GM19240 (cell line): ENCODE measurements around the gene ANAPC5.
A peak's percentile ranks its signal among the peaks of the same experiment; 100 is the strongest.
"Not testable (repeated sequence)": the region's sequence is repeated elsewhere in the genome, so short reads cannot be mapped to it uniquely, and the experiment has no call there.

Experiments
- DNase-seq: peaks from one replicate; pipeline ENCODE4 v3.0.0; 2011; ENCODE audit warnings: low spot score; ENCODE audit not compliant: insufficient read length

The ANAPC5 gene, protein sequence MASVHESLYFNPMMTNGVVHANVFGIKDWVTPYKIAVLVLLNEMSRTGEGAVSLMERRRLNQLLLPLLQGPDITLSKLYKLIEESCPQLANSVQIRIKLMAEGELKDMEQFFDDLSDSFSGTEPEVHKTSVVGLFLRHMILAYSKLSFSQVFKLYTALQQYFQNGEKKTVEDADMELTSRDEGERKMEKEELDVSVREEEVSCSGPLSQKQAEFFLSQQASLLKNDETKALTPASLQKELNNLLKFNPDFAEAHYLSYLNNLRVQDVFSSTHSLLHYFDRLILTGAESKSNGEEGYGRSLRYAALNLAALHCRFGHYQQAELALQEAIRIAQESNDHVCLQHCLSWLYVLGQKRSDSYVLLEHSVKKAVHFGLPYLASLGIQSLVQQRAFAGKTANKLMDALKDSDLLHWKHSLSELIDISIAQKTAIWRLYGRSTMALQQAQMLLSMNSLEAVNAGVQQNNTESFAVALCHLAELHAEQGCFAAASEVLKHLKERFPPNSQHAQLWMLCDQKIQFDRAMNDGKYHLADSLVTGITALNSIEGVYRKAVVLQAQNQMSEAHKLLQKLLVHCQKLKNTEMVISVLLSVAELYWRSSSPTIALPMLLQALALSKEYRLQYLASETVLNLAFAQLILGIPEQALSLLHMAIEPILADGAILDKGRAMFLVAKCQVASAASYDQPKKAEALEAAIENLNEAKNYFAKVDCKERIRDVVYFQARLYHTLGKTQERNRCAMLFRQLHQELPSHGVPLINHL

DNA sequence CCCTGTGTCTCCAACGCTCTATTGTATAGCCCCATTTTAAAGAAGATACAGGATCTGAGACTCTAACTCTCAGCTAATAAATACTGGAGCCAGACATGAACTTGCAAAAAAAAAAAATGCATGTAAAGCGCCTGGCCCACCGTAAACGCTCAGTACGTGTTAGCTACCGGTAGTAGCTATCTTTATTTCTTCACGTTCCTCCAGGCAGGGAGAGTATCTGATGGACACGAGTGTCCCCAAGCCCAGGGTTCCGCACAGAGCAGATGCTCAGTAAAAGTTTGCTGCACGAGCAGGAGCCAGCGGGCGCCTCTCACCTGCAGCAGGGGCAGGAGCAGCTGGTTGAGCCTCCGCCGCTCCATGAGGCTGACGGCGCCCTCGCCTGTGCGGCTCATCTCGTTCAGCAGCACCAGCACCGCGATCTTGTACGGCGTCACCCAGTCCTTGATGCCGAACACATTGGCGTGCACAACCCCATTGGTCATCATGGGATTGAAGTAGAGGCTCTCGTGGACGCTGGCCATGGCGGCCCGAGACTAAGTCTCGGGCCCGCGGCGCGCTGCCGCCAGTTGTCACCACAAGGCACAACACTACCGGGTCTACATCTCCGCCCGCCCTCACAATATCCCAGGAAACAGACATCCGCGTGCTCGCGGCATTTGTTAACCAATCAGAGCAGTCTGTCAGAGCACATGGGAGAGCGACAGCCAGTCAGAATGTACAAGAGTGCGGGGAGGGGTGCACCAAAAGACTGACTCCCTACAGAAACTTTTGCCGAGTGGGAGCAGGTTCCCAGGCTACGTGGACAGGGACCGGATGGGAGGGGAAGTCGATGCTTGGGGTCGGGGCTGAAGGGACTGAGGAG is at the start of gene ANAPC5:
TSS of gene ANAPC5 (minus strand) at position 592 of the 862 bp plus-strand sequence. CDS start at position 521, 71 bp downstream.
- peak; percentile 75 for DNase-seq

DNA sequence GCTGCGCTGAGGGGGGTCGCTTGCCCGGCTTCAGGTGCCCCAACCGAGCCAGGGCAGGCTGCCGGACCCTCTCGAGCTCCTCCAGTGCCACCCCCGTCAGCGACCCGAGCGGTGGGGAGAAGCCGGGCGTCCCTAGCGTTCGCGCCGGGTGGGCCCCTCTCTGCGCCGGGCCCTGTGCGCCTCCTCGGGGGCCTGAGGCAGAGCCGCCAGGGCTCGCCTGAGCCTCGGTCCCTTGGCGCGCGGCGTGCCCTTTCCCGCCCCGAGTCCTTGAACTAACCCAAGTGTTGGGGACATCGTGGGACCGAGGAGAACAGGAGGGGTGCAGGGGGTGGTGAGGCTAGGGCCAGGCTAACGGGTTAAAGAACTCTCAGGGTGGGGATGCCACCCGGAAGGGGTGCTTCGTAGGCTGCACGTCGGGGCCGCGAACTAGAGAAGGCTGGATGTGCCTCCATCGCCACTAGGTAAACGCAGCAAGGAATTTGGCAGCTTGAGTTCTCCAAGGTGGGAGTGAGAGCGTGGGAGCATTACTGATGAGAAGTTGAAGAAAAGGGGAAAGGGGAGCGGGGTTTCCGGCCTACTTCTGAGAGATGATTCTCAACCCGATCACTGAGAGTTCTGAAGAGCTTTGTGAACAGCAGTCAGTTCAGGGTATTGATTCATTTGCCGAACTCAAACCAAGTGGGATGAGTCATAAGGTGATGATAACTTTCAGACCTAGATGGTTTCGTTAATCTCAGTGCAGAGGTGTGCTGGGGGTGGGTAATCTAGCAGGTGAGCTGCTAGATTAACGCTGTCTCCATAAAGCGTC is 48.3 kb upstream of the ANAPC5 start:
- DNase-seq: peak; percentile 32

DNA sequence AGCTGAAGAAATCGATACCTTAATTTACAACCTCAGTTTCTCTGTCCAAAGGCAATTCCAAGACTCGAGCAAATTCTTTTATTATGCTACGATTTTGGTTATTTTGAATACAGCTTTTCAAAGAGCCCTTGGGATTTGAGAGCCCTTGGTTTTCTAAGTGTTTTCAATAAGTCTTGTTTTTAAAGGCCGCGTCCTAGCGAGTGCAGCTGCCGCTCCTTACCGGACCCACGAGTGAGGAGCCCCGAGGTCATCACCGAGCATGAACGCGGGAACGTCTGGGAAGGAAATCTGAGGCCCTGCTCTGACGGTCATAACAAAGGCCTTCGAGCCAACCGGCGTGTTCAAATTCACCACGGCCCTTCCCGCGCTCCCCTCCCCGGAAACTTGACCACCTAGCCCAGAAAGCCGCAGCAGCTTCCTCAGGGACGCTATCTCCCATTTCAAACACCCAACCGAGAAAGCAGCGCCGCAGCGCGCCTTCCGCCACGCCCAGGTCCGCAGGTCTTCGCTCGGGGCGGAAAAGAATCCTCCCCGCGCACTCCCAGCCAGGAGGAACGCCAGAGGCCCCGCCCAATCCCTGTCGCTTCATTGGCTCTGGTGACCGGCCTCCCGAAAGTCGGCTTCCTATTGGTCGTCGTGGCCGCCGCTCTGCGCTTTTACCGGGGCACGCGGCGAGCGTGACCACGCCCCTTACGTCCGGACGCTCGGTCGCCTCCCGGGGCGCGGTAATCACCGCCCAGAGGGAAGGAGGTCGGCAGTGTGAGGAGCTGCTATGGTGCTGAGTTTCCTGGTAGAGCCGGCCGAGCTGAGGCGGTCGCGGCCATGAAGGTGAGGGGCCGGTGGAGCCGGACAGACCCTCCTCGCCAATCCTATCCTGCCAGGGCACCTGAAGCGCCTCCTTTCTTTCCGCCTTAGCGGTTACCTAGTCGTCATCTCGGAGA is 47.5 kb upstream of the ANAPC5 start, which contains the start of gene RNF34:
TSS of gene RNF34 (plus strand) at position 728 of the 941 bp plus-strand sequence. CDS start at position 823, 95 bp downstream.
- peak; percentile 80 for DNase-seq

DNA sequence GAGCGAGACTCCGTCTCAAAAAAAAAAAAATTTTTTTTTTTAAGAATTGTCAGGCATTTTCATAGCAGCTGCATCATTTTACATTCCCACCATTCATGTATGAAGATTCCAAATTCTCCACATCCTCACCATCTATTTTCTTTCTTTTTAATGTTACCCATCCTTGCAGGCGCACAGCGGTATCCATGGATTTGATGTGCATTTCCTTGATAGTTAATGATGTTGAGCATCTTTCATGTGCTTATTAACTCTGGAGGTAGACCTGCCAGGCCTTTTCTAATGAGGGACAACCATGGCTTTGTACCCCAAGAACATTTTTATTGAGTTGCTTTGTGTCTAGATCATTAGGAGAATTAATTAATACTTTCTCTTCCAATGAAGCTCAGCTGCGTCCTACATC is 46.1 kb upstream of the ANAPC5 start:
- no peak for DNase-seq

DNA sequence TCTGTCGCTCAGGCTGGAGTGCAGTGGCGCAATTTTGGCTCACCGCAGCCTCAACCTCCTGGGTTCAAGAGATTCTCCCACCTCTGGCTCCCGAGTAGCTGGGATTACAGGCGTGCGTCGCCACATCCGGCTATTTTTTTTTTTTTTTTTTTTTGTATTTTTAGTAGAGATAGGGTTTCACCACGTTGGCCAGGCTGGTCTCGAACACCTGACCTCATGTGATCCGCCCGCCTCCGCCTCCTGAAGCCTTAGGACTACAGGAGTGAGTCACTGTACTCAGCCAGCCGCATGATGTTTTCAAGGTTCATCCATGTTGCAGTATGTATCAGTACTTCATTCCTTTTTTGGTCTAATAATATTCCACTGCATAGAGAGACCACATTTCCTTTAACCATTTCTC is 45.3 kb upstream of the ANAPC5 start:
- no peak for DNase-seq

DNA sequence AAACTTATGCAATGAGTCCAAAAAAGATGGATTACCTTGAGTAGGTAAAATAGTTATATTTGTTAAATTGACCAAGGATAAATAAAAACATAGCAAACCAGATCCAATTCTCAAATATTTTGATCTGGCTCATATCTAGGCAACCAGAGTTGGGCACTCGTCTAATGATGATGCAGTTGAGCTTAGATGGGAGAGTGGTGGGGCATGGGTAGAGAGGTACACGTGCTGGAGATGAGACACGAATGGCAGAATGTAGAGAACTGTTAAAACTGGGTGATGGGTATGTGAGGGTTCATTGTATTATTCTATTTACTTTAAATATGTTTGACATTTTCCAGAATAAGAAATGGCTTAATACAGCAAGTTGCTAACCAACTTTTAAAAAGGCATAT is 40.1 kb upstream of the ANAPC5 start:
- no peak for DNase-seq

DNA sequence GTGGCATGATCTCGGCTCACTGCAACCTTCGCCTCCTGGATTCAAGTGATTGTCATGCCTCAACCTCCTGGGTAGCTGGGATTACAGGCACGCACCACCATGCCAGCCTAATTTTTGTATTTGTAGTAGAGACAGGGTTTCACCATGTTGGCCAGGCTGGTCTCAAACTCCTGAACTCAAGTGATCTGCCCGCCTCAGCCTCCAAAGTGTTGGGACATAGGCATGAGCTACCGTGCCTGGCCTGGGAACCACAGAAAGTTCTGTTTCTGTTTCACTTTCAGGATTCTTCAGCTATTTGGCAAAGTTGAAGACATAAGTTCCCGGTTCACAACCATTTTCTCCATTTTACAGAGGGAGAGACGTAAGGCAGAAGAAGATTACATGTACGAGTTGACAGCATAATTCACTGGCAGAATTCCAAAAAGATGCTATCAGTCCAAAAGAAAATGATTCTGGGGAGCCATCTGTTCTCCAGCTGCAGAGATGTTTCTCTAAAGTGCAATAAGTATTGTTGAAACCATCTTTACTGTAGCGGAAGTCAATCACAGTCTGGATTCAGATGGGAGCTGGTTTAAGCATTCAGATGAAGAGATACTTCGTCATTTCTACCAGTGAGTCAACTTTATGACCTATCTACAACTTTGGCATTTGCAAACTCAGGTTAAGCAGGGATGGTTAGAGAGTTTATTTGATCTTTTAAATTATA is 39.6 kb upstream of the ANAPC5 start:
- peak; percentile 24 for DNase-seq

DNA sequence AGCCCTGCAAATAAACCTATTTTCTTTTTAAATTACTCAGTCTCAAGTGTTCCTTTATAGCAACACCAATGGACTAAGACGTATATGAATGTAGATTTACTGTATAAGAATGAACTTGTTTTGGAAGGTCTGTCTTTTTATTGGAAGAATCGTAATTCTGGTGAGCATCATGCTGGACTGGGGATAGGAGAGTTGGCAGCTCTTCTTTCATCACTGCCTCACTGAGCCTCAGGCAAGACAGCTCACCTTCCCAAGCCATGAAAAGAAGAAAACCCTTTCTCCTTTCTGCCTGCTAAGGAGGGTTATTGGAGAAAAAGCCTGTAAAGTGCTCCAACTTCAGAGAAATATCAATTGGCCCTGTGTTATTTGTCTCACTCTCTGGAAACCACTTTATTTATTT is 38.6 kb upstream of the ANAPC5 start:
- DNase-seq: no peak

DNA sequence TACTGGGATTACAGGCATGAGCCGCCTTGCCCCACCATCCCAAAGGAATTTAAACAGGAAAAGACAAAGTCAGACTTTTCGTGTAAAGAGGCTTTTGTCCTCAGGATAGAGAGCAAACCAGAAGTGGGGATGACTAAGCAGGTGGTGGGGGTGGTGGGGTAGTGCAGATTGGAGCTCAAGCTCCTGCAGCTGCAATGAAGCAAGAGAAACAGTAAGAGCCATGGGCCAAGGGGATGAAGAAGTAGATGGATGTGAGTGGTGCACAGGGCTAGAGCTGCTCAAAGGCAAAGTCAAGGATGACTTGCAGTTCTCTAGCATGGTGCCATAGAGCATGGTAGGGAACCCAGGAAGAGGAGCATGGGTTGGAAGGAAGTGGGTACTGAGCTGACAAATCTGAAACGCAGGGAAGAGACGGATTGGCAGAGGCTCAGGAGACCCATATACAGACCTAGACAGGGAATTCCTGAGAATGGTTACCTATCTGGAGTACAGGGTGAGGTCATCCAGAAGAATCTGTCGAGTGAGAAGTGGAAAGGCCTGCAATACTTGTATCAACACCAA is 36.3 kb upstream of the ANAPC5 start:
- DNase-seq: no peak

DNA sequence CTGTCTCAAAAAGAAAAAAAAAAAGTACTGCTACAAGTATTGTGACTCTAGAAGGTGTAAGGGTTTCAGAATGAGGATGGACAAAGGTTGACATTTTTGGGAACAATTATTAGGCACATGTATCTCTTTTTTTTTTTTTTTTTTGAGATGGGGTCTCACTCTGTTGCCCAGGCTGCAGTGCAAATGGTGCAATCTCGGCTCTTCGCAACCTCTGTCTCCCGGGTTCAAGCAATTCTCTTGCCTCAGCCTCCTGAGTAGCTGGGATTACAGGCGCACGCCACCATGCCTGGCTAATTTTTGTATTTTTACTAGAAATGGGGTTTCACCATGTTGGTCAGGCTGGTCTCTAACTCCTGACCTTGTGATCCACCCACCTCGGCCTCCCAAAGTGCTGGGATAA is 32.7 kb upstream of the ANAPC5 start:
- DNase-seq: not testable (repeated sequence)

DNA sequence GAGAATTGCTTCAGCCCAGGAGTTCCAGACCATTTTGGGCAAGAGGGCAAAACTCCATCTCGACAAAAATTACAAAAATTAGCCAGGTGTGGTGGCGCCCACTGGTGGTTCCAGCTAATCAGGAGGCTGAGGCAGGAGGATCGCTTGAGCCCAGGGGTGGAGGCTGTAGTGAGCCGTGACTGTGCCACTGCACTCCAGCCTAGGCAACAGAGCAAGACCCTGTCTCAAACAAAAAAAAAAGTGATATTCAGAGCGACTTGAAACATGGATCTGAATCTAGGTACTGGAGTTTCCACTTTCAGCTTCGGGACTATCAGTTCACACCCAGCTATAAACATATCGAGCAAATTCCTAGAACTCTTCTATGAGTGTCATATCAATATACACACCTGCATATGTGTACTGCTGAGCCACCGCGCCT is 31.4 kb upstream of the ANAPC5 start:
- no peak for DNase-seq

DNA sequence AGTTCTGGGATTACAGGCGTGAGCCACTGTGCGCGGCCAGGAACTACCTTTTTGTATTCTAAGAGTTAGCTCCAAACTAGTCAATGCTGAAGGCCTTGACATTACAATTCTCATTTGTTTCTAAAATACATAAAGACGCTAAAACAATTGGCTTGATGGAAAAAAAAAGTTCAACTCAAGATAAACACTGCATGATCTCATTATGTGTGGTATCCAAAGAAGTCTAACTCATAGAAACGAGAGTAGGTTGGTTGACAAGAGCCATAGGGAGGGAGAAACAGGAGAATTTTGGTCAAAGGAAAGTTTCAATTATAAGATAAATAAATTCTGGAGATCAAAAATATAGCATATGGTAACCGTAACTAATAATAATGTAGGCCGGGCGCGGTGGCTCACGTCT is 27.7 kb upstream of the ANAPC5 start:
- DNase-seq: no peak

DNA sequence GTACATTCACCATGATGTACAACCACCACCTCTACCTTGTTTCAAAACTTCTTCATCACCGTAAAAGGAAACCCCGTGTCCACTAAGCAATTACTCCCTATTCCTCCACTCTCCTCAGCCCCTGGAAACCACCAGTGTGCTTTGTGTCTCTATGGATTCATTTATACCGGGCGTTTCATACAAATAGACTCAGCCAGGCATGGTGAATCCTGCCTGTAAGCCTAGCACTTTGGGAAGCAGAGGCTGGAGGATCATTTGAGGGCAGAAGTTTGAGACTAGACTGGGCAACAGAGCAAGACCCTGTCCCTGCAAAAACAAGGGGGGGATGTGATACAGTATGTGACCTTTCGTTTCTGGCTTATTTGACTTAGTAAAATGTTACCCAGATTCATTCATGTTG is 26.5 kb upstream of the ANAPC5 start:
- DNase-seq: no peak

DNA sequence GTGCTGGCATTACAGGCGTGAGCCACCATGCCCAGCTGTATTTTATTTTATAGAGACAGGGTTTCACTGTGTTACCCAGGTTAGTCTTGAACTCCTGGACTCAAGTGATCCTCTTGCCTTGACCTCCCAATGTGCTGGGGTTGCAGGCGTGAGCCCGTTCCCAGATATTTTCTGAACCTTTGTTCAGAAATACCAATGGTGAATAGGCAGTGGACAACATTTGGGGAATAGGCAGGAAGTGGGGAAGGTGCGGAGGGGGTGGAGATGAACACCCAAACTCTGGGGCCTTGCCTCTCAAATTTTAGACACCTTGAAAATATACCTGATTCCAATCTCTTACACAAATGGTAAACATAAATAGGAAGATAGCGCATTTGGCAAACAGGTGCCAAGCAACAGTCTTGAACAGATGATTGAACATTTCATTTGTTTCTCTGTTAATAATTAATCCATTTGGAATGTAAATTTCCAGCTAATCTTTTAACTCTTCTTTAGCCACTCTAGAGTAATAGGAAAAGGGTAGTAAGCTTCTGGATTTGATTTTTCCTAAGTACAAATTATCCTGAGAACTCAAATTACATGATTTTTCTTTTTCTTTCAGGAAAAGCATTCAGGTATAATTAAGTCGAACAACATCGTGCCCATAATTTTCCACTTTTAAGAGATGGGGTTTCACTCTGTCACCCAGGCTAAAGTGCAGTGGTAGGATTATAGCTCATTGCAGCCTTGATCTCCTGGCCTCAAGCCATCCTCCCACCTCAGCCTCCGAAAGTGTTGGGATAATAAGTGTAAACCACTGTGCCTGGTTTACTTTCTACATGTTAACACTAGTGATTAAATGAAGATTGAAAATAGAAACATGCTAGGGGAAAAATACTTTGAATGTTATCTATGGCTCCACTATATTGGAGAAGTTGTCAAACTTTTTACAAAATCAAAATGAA is 24.8 kb upstream of the ANAPC5 start:
- DNase-seq: no peak

DNA sequence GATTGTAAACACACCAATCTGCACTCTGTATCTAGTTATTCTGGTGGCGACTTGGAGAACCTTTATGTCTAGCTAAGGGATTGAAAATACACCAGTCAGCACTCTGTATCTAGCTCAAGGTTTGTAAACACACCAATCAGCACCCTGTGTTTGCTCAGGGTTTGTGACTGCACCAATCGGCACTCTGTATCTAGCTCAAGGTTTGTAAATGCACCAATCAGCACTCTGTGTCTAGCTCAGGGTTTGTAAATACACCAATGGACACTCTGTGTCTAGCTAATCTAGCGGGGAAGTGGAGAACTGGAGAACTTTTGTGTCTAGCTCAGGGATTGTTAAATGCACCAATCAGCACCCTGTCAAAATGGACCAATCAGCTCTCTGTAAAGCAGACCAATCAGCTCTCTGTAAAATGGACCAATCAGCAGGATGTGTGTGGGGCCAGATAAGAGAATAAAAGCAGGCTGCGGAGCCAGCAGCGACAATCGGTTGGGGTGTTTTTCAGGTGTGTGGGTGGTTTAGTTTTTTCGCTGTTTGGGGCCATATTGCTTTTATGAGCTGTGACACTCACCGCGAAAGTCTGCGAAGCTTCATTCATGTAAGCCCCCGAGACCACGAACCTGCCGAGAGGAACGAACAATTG is 22.9 kb upstream of the ANAPC5 start:
- DNase-seq: not testable (repeated sequence)

DNA sequence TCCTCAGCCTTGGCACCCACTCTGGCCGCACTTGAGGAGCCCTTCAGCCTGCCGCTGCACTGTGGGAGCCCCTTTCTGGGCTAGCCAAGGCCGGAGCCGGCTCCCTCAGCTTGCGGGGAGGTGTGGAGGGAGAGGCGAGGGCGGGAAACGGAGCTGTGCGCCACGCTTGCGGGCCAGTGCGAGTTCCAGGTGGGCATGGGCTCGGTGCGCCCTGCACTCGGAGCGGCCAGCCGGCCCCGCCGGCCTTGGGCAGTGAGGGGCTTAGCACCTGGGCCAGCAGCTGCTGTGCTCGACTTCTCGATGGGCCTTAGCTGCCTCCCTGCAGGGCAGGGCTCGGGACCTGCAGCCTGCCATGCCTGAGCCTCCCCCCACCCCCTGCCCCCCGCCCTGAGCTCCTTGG is 22.1 kb upstream of the ANAPC5 start:
- not testable (repeated sequence) for DNase-seq

DNA sequence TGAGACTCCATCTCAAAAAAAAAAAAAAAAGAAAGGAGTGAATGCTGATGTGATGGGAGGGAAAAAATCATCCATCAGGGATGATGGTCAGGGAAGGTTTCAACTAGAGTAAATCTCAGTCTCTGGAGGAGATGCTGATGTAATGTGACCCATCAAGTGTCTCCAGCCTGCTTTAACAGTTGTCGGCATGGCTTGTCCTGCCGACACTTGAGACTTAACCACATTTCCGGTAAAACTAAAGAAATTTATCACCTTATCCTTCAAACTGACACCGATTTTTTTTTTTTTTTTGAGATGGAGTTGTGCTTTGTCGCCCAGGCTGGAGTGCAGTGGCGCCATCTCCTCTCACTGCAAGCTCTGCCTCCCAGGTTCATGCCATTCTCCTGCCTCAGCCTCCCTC is 21.5 kb upstream of the ANAPC5 start:
- DNase-seq: no peak
